GM12878 (cell line): ENCODE measurements around the gene THSD4. TPM values are rescaled to one million over a fixed set of nuclear protein-coding genes. Genes with fewer than 3 reads are reported as not detected.

Experiments used
- ATAC-seq: fragments of 200-7000 bp; cut with Tn5 transposase; 3 replicates; pipeline ENCODE4 v1.9.1; 2020; ENCODE audit warnings: mild to moderate bottlenecking, moderate library complexity
- BruUV-seq: library from RNA; stranded (reverse); fragments of 400-500 nt; replicated peaks from 2 replicates; lab custom pipeline; 2021; lab: Mats Ljungman, UMichigan
- CTCF ChIA-PET: fragments of 300-600 bp; sonication (Branson Sonifier 250); formaldehyde crosslinking; extraction: SDS; loops from one replicate; lab custom pipeline; 2021; ENCODE audit warnings: inconsistent platforms; lab: Yijun Ruan, JAX
- POLR2A ChIA-PET: fragments of 350-600 bp; formaldehyde crosslinking; extraction: SDS; loops from one replicate; lab custom pipeline; 2021; ENCODE audit warnings: inconsistent platforms; lab: Charles Lee
- RAD21 ChIA-PET: fragments of 300-600 bp; sonication (Branson Sonifier 250); formaldehyde crosslinking; loops from one replicate; lab custom pipeline; 2023; ENCODE audit warnings: antibody characterized with exemption; ENCODE audit not compliant: unreplicated experiment; lab: Charles Lee
- SMC1A ChIA-PET: fragments of 300-600 bp; sonication (Branson Sonifier 250); formaldehyde crosslinking; loops from one replicate; lab custom pipeline; 2023; ENCODE audit not compliant: unreplicated experiment, uncharacterized antibody; lab: Charles Lee
- DNase-seq: peaks from one replicate; pipeline ENCODE4 v3.0.0-alpha.2; 2011; ENCODE audit warnings: low read depth, low spot score
- FAIRE-seq: peaks from 3 replicates; lab custom pipeline; 2011; peaks lifted over from hg19 to GRCh38; lab: Jason Lieb, UNC
- H2AFZ ChIP-seq: 2 replicates; pipeline ENCODE4 v1.6.0; 2011; ENCODE audit warnings: low read depth, low read length, control low read depth; ENCODE audit not compliant: control insufficient read depth
- H3K27ac ChIP-seq: 2 replicates; pipeline ENCODE4 v1.5.1; 2011; ENCODE audit warnings: control low read depth; ENCODE audit not compliant: control insufficient read depth, insufficient read depth
- H3K27me3 ChIP-seq, 2 experiments: replicated peaks in 1 of 2; 2 replicates each; pipeline versions ENCODE4 v1.6.0 to v1.6.1; 2011; ENCODE audit warnings: low read length in 1 of 2; ENCODE audit not compliant: control insufficient read depth in 2 of 2, insufficient read depth in 2 of 2
- H3K36me3 ChIP-seq, 2 experiments: 2 replicates each; pipeline ENCODE4 v1.5.1; 2011; ENCODE audit warnings: low read length in 1 of 2; ENCODE audit not compliant: control insufficient read depth in 2 of 2, insufficient read depth in 2 of 2
- H3K4me1 ChIP-seq: 2 replicates; pipeline ENCODE4 v1.6.1; 2011; ENCODE audit warnings: mild to moderate bottlenecking, low read length, moderate library complexity, mixed read lengths; ENCODE audit not compliant: control insufficient read depth, insufficient read depth
- H3K4me2 ChIP-seq: 2 replicates; pipeline ENCODE4 v1.6.0; 2011; ENCODE audit warnings: control low read depth; ENCODE audit not compliant: control insufficient read depth, insufficient read depth
- H3K4me3 ChIP-seq: fragments of 200-600 bp; sonication (generic); 2 replicates; pipeline ENCODE4 v1.5.1; 2016
- H3K79me2 ChIP-seq: 2 replicates; pipeline ENCODE4 v1.6.0; 2011; ENCODE audit warnings: low read length; ENCODE audit not compliant: control insufficient read depth, insufficient read depth
- H3K9ac ChIP-seq: 2 replicates; pipeline ENCODE4 v1.8.0; 2011; ENCODE audit warnings: low read length, control low read depth, mixed read lengths; ENCODE audit not compliant: control insufficient read depth, insufficient read depth
- H3K9me3 ChIP-seq: replicated peaks from 3 replicates; pipeline ENCODE4 v1.5.1; 2011; ENCODE audit warnings: mild to moderate bottlenecking, low read length; ENCODE audit not compliant: control insufficient read depth, insufficient read depth
- H4K20me1 ChIP-seq: 2 replicates; pipeline ENCODE4 v1.6.0; 2011; ENCODE audit not compliant: control insufficient read depth, insufficient read depth
- HCFC1 ChIP-seq: fragments of 150-350 bp; IDR thresholded peaks from 2 replicates; pipeline ENCODE4 v1.6.1; 2014; ENCODE audit warnings: low read length
- NRF1 ChIP-seq: conservative IDR thresholded peaks from 2 replicates; pipeline ENCODE4 v1.6.1; 2011; ENCODE audit warnings: mild to moderate bottlenecking, low read depth, low read length, improper control_type of control experiment
- RAD51 ChIP-seq: fragments of 450-650 bp; IDR thresholded peaks from 2 replicates; pipeline ENCODE4 v1.6.1; 2016; ENCODE audit warnings: moderate library complexity, mild to moderate bottlenecking, inconsistent platforms
- RUNX3 ChIP-seq: IDR thresholded peaks from 2 replicates; pipeline ENCODE4 v1.6.1; 2012; ENCODE audit warnings: low read length, inconsistent platforms
- SMAD5 ChIP-seq: IDR thresholded peaks from 2 replicates; pipeline ENCODE4 v1.6.1; 2016; ENCODE audit warnings: antibody characterized with exemption, low read depth
- SPI1 ChIP-seq: IDR thresholded peaks from 2 replicates; pipeline ENCODE4 v1.6.1; 2011; ENCODE audit warnings: low read depth, mild to moderate bottlenecking, low read length, moderate library complexity, borderline replicate concordance; ENCODE audit not compliant: insufficient read depth
- TCF7 ChIP-seq: IDR thresholded peaks from 2 replicates; pipeline ENCODE4 v1.6.1; 2014; ENCODE audit warnings: antibody characterized with exemption, borderline replicate concordance
- ZNF207 ChIP-seq: fragments of 450-650 bp; IDR thresholded peaks from 2 replicates; pipeline ENCODE4 v1.6.1; 2014; ENCODE audit warnings: antibody characterized with exemption, mild to moderate bottlenecking, borderline replicate concordance
- WGBS: methylation state at CpG from one replicate; pipeline ENCODE4 v1.1.6; 2016; ENCODE audit warnings: low lambda C conversion rate; ENCODE audit not compliant: insufficient replicate concordance, insufficient coverage; ENCODE audit errors: missing lambda C conversion rate; 5-methylcytosine and 5-hydroxymethylcytosine counted together
- in situ Hi-C: fragments of 300-500 bp; cut with MboI; formaldehyde crosslinking; loops from 9 replicates; pipeline ENCODE4 v1.14.3; 2018; ENCODE audit warnings: mixed read lengths
- intact Hi-C: fragments of 100-400 bp; cut with micrococcal nuclease; formaldehyde crosslinking; loops from one replicate; pipeline ENCODE4 v1.14.2; 2022; ENCODE audit not compliant: unreplicated experiment
- polyA plus RNA-seq, 11 experiments: library from polyadenylated mRNA; depleted of rRNA in 4 of 11; unstranded in 6 of 11; stranded (reverse) in 5 of 11; fragments of >200 nt; fragmentation: Nextera tagmentation in 4 of 11; fragmentation: Illumina TruSeq in 1 of 11; extraction: Ambion mirVana in 4 of 11; extraction: Trizol in 1 of 11; gene quantifications; 1 replicate in 1 of 11; 2 replicates in 10 of 11; pipeline versions ENCODE4 v1.2.1 to v1.2.3, GENCODE V29; 2011 to 2016; ENCODE audit warnings: inconsistent platforms in 2 of 11, missing spikeins in 2 of 11, low read depth in 1 of 11
- total RNA-seq, 4 experiments: library from RNA; depleted of rRNA in 3 of 4; stranded (reverse); fragments of >200 nt in 3 of 4; fragmentation: Illumina TruSeq in 1 of 4; extraction: Trizol in 1 of 4; gene quantifications; 2 replicates each; pipeline versions ENCODE4 v1.2.1 to v1.2.3, GENCODE V29; 2013 to 2021
- TF ChIP-seq, protein P1 (sequence below): fragments of 450-650 bp; IDR thresholded peaks from 2 replicates; pipeline ENCODE4 v1.6.1; 2017; ENCODE audit warnings: mild to moderate bottlenecking, moderate library complexity
- TF ChIP-seq, protein P2 (sequence below): fragments of 450-650 bp; conservative IDR thresholded peaks from 2 replicates; pipeline ENCODE4 v1.6.1; 2017; ENCODE audit warnings: mild to moderate bottlenecking, moderate library complexity

Gene THSD4
- total and polyA plus RNA-seq, 10 of the 15 experiments (the other 5 are each of a cell fraction or from before 2014, with no cell fraction given): 0.04 to 0.13 (median 0.05) TPM; not detected in 7

DNA sequence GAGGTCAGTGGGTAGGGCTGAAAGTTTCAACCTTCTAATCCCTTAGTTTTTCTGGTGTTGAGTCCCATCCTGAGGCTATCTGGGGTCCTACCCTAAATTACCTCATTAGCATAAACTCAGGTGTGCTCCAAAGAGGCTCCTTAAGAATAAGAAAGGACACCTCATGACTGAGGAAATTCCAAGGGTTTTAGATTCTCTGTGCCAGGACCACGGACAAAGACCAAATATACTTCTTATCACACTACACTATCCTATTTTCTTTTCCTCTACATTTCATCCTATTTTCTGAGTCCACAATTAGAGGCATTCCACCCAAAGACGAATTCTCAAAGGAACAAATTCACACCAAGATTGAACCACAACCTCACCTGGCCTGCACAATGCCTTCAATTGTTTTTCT lies 9.8 kb upstream of the THSD4 start:
- no peak for FAIRE-seq
- no peak for ATAC-seq
- no peaks in the 10 kb centered on the region for H3K36me3 ChIP-seq
- H3K9me3 ChIP-seq: no peaks in the 10 kb centered on the region; the same call in 1 of the 3 replicates
- TF ChIP-seq NRF1 (no peak), ZNF207 (no peak)
- H3K4me2 ChIP-seq: no peak overlapping the region
- ChIA-PET CTCF (no interaction called here), SMC1A (no interaction called here), RAD21 (no interaction called here), POLR2A (no interaction called here)
- H3K27ac ChIP-seq: no peak overlapping the region
- no peaks in the 10 kb centered on the region for H4K20me1 ChIP-seq
- H2AFZ ChIP-seq: no peak overlapping the region
- no peak overlapping the region for H3K9ac ChIP-seq
- 26% methylated on average over 2 of the region's 2 CpGs for whole genome bisulfite sequencing
- no peaks in the 10 kb centered on the region for H3K79me2 ChIP-seq
- no TSS peak for BruUV-seq
- no peaks in the 10 kb centered on the region for H3K27me3 ChIP-seq
- intact Hi-C loops (no loop called here), in situ Hi-C loops (loop anchor here (25.0 kb wide), 1 partner anchor 332 kb away; no protein-coding TSS in a partner anchor)
- peaks cover 5% of the 10 kb centered on the region; the same call in 1 of the 2 replicates for H3K4me1 ChIP-seq
- H3K4me3 ChIP-seq: no peak overlapping the region
- no peak for DNase-seq

DNA sequence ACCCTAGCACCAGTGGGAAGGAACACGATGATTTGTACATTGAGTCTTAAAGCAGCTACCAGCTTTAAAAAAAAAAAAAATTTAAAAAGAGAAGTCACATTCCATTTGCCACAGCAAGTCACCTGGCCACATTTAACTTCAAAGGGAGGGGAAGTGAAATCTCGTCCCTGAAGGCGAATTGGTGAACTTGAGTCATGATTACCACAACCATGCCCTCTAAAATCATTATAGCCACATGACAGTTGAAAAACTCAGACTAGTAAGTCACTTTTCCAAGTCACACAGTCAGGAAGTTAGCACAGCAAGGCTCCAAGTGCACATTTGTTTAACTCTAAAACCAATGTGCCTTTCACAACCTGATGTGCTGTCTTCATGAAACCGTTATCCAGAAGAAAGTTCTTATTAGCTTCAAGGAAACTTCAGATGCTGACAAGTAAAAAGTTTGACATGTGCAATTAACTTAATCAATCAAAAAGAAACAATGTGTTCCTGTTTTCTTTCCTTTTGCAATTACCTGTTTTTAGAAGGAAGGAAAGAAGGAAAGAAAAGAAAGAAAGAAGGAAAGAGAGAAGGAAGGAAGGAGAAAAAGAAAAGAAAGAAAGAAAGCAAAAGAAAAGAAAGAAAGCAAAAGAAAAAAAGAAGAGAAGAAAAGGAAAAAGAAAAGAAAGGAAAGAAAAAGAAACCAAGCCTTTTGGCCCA lies 8.3 kb upstream of the THSD4 start:
- H3K4me2 ChIP-seq: no peak overlapping the region; the same call in 1 of the 2 replicates
- H3K9me3 ChIP-seq: no peaks in the 10 kb centered on the region; the same call in 1 of the 3 replicates
- FAIRE-seq (peak; percentile 73), ATAC-seq (no peak; the same call in 2 of the 3 replicates), DNase-seq (peak; percentile 21)
- POLR2A ChIA-PET: no interaction called here
- no peaks in the 10 kb centered on the region for H3K79me2 ChIP-seq
- H4K20me1 ChIP-seq: no peaks in the 10 kb centered on the region
- H3K9ac ChIP-seq: no peak overlapping the region
- WGBS: 21% methylated on average over 4 of the region's 4 CpGs
- RAD21 ChIA-PET: no interaction called here
- BruUV-seq: no TSS peak
- in situ Hi-C loops: loop anchor here (25.0 kb wide), 1 partner anchor 330 kb away; no protein-coding TSS in a partner anchor
- no peak overlapping the region for H3K4me3 ChIP-seq
- CTCF ChIA-PET: no interaction called here
- peaks cover 5% of the 10 kb centered on the region; the same call in 1 of the 2 replicates for H3K4me1 ChIP-seq
- no peaks in the 10 kb centered on the region for H3K27me3 ChIP-seq
- H3K36me3 ChIP-seq: no peaks in the 10 kb centered on the region
- SMC1A ChIA-PET: no interaction called here
- no peak overlapping the region for H3K27ac ChIP-seq
- intact Hi-C loops: no loop called here
- no peak overlapping the region for H2AFZ ChIP-seq
- TF ChIP-seq TCF7 (0 out of 2 replicates have a peak, but pooled peaks have one; percentile 23), HCFC1 (no peak), SPI1 (peak; percentile 77; the same call in 1 of the 2 replicates), RAD51 (no peak), RUNX3 (peak; percentile 57), SMAD5 (no peak)
- TF ChIP-seq, protein P1, sequence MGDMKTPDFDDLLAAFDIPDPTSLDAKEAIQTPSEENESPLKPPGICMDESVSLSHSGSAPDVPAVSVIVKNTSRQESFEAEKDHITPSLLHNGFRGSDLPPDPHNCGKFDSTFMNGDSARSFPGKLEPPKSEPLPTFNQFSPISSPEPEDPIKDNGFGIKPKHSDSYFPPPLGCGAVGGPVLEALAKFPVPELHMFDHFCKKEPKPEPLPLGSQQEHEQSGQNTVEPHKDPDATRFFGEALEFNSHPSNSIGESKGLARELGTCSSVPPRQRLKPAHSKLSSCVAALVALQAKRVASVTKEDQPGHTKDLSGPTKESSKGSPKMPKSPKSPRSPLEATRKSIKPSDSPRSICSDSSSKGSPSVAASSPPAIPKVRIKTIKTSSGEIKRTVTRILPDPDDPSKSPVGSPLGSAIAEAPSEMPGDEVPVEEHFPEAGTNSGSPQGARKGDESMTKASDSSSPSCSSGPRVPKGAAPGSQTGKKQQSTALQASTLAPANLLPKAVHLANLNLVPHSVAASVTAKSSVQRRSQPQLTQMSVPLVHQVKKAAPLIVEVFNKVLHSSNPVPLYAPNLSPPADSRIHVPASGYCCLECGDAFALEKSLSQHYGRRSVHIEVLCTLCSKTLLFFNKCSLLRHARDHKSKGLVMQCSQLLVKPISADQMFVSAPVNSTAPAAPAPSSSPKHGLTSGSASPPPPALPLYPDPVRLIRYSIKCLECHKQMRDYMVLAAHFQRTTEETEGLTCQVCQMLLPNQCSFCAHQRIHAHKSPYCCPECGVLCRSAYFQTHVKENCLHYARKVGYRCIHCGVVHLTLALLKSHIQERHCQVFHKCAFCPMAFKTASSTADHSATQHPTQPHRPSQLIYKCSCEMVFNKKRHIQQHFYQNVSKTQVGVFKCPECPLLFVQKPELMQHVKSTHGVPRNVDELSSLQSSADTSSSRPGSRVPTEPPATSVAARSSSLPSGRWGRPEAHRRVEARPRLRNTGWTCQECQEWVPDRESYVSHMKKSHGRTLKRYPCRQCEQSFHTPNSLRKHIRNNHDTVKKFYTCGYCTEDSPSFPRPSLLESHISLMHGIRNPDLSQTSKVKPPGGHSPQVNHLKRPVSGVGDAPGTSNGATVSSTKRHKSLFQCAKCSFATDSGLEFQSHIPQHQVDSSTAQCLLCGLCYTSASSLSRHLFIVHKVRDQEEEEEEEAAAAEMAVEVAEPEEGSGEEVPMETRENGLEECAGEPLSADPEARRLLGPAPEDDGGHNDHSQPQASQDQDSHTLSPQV: no peak
- TF ChIP-seq, protein P2, sequence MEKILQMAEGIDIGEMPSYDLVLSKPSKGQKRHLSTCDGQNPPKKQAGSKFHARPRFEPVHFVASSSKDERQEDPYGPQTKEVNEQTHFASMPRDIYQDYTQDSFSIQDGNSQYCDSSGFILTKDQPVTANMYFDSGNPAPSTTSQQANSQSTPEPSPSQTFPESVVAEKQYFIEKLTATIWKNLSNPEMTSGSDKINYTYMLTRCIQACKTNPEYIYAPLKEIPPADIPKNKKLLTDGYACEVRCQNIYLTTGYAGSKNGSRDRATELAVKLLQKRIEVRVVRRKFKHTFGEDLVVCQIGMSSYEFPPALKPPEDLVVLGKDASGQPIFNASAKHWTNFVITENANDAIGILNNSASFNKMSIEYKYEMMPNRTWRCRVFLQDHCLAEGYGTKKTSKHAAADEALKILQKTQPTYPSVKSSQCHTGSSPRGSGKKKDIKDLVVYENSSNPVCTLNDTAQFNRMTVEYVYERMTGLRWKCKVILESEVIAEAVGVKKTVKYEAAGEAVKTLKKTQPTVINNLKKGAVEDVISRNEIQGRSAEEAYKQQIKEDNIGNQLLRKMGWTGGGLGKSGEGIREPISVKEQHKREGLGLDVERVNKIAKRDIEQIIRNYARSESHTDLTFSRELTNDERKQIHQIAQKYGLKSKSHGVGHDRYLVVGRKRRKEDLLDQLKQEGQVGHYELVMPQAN: no peak
